Activated T-cell treated with anti-CD3 and anti-CD28 coated beads, Interleukin-2, amount 50 U/mL, for 72 hours (primary cell): ENCODE results near the gene KCNN2. TPM values are rescaled to one million over a fixed set of nuclear protein-coding genes. Genes with fewer than 3 reads are reported as not detected.
A peak's percentile ranks its signal among the peaks of the same experiment; 100 is the strongest.

ENCODE experiments used
- ATAC-seq, 2 donors: fragments of 150-1000 bp; cut with Tn5 transposase; replicated peaks in 1 of 2; 2 replicates each; pipeline ENCODE4 v1.10.0; 2021; ENCODE audit warnings: moderate library complexity in 2 of 2, mild to moderate bottlenecking in 1 of 2
- DNase-seq, 2 donors: peaks; one replicate each; pipeline ENCODE4 v3.0.0; 2021 to 2022; ENCODE audit warnings: mixed read lengths in 1 of 2
- H3K27ac Mint-ChIP-seq: one replicate; pipeline ENCODE4 v1.8.0; 2022; ENCODE audit warnings: mild to moderate bottlenecking, moderate library complexity, mixed read lengths
- H3K27me3 Mint-ChIP-seq: one replicate; pipeline ENCODE4 v1.8.0; 2022; ENCODE audit warnings: low read depth, mixed read lengths
- H3K36me3 Mint-ChIP-seq, 2 donors: one replicate each; pipeline ENCODE4 v1.8.0; 2022; ENCODE audit warnings: mixed read lengths in 2 of 2, mild to moderate bottlenecking in 1 of 2; ENCODE audit not compliant: insufficient read depth in 2 of 2
- H3K4me1 Mint-ChIP-seq: one replicate; pipeline ENCODE4 v1.8.0; 2022; ENCODE audit warnings: low read depth, mixed read lengths
- H3K4me3 Mint-ChIP-seq, 2 donors: one replicate each; pipeline ENCODE4 v1.8.0; 2022; ENCODE audit warnings: mild to moderate bottlenecking in 2 of 2, mixed read lengths in 2 of 2, moderate library complexity in 2 of 2
- H3K9me3 Mint-ChIP-seq, 2 donors: one replicate each; pipeline ENCODE4 v1.8.0; 2022; ENCODE audit warnings: mixed read lengths in 2 of 2
- total RNA-seq, 2 donors: library from RNA; stranded (reverse); gene quantifications; one replicate each; pipeline ENCODE4 v1.2.3, GENCODE V29; 2022

The KCNN2 gene
- total RNA-seq, 2 donors from 2014 or later, result not detected

DNA sequence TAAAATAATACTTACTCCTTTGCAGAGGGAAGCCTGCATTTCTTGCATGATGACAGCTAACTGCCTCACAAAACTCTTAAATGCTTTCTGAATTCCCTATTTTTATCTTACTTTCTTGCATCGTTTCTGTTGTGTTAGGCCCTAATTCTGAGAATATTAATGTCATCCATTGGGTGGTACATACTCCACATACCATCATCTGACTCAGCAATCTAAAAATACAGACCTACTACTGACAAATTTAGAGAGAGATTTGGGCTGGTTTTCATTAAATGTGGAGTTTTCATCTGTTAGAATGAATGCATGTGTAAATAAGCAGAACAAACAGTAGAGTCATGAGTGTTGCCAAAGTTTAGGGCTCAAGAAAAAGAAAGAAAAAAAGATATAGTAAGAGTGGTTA is 26.5 kb upstream of the KCNN2 start:
- H3K4me1 Mint-ChIP-seq, result no peaks in the 10 kb centered on the region
- no peak overlapping the region for H3K27ac Mint-ChIP-seq
- H3K27me3 Mint-ChIP-seq, result no peaks in the 10 kb centered on the region
- DNase-seq, result no peak
- H3K36me3 Mint-ChIP-seq, result no peaks in the 10 kb centered on the region
- no peak overlapping the region for H3K4me3 Mint-ChIP-seq
- H3K9me3 Mint-ChIP-seq, result no peaks in the 10 kb centered on the region
- ATAC-seq, result no peak

DNA sequence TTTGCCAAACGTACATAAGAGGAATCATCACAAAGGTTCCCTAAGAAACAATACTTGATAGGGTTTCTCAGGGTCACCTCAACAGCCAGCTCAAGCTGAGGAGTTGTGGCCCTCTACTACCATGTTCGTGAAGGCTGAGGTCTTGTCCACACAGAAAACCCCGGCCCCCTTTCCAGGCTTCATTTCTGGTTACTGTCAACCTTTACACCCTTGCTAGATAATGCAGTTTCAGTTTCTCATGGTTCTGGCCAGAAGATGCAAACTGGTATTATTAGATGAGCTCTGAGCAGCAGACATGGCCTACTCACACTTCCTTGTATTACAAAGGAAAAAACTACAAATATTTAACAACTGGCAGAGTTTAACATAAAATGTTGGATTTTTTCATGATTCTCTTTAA is 22.8 kb upstream of the KCNN2 start:
- no peak for ATAC-seq
- no peaks in the 10 kb centered on the region for H3K9me3 Mint-ChIP-seq
- DNase-seq, result no peak
- no peak overlapping the region for H3K4me3 Mint-ChIP-seq
- H3K4me1 Mint-ChIP-seq, result no peaks in the 10 kb centered on the region
- H3K27ac Mint-ChIP-seq, result no peak overlapping the region
- H3K36me3 Mint-ChIP-seq, result no peaks in the 10 kb centered on the region
- H3K27me3 Mint-ChIP-seq, result no peaks in the 10 kb centered on the region

DNA sequence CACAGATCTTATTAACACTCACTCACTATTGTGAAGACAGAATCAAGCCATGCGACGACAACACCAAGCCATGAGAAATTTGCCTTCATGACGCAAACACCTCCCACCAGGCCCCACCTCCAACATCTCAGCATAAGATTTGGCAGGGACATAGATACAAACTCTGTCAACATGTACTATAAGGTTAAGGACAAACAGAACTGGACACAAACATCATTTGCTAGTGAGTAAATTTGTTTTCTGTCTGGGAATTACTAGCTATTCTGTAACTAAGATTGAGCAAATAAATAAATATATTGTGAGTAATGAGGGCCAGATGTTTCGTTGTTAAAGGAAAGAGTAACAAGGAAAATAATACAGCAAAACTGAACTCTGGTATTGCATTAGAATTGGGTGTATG is 15.7 kb upstream of the KCNN2 start:
- DNase-seq (no peak), ATAC-seq (no peak)
- no peaks in the 10 kb centered on the region for H3K4me1 Mint-ChIP-seq
- no peak overlapping the region for H3K4me3 Mint-ChIP-seq
- peaks cover 0 to 2% of the 10 kb centered on the region in 2 donors for H3K9me3 Mint-ChIP-seq
- no peaks in the 10 kb centered on the region for H3K36me3 Mint-ChIP-seq
- H3K27ac Mint-ChIP-seq, result no peak overlapping the region
- no peaks in the 10 kb centered on the region for H3K27me3 Mint-ChIP-seq

DNA sequence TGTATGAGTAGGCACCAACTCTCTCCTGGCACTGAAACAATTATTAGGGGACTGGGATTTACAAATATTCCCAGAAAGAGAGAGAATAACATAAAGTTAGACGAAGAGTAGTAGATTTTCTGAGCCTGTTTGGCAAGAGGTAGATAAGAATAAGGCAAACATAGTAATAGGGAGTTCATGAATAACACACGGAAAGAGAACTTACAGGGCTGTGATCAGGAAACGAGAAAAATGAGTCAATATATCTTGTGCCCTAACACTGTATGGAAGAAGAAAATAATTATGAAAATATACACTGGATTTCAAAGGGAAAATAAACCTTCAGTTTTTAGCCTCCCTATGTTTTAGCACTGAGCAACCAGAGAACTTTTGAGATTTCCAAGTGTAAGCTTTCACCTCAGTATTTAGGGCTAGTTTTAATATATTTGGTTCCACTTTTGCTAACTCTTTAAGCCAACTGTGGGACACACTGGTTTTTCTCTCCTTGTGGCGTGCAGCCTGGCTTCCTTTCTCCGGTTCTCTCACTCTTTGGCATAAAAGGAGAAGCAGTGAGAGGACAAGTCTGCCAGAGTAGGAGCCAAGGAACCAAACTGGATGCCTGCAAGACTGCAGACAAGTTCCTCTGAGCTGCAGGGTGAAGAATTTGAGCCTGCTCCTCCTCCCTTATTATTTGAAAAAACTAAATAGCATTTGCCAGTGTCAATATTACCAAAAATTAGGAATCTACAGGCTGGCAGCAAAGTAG is 6.6 kb upstream of the KCNN2 start:
- ATAC-seq (no peak), DNase-seq (no peak)
- Mint-ChIP-seq H3K9me3 (peaks cover 2% of the 10 kb centered on the region in 2 donors), H3K36me3 (no peaks in the 10 kb centered on the region), H3K27me3 (peaks cover 28% of the 10 kb centered on the region), H3K4me1 (no peaks in the 10 kb centered on the region), H3K4me3 (no peak overlapping the region), H3K27ac (no peak overlapping the region)

DNA sequence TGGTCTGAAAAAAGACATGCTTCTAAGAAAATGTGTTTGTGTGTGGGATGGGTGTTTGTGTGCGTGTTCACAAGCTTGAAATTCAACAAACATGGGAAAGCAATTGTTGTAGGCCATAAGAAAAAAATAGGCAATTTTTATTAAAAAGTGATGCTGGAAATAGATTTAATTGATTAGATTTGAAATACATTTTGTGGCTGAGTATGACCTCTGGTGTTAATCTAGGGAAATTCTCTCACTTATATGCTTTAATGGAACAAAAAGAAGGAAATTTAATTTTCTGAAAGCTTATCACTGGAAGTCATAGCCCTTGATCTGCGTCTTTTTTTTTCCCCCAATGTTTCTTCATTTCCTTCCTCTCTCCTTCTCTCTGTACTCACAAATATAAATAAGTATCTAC is 3.5 kb upstream of the KCNN2 start:
- peaks cover 5% of the 10 kb centered on the region for H3K4me1 Mint-ChIP-seq
- H3K36me3 Mint-ChIP-seq, result peaks cover 0 to 5% of the 10 kb centered on the region in 2 donors
- no peak for DNase-seq
- peaks cover 2% of the 10 kb centered on the region in 2 donors for H3K9me3 Mint-ChIP-seq
- H3K4me3 Mint-ChIP-seq, result no peak overlapping the region
- H3K27me3 Mint-ChIP-seq, result peaks cover 49% of the 10 kb centered on the region
- no peak for ATAC-seq
- H3K27ac Mint-ChIP-seq, result no peak overlapping the region

DNA sequence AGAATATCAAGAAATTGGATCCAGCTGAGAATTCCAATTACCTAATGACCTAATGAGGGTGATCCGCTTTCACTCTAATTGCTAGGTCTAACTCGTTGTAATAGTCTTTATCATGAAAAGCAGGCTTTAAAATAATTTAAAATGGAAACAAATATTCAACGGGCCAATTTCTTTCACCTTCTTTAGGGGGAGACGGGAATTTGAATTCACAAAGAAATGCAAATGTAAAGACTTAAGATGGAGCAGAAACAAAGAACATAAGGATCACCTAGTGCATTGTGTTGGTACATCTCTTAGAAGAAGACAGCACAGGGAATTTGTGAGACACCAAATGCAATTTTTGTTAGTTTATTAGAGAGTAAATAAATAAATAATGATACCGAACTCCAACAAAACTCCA is 1.5 kb upstream of the KCNN2 start:
- ATAC-seq (no peak), DNase-seq (no peak)
- Mint-ChIP-seq H3K27ac (no peak overlapping the region), H3K9me3 (no peaks in the 10 kb centered on the region), H3K4me1 (peaks cover 10% of the 10 kb centered on the region), H3K36me3 (peaks cover 0 to 9% of the 10 kb centered on the region in 2 donors), H3K4me3 (peak overlapping the region in 1 of 2 donors; percentile 12), H3K27me3 (peaks cover 61% of the 10 kb centered on the region)

- Mint-ChIP-seq H3K4me1 (peaks cover 10% of the 10 kb centered on the region), H3K4me3 (peak overlapping the region; percentile 67 to 83), H3K36me3 (peaks cover 0 to 9% of the 10 kb centered on the region in 2 donors), H3K9me3 (no peaks in the 10 kb centered on the region), H3K27me3 (peaks cover 61% of the 10 kb centered on the region), H3K27ac (no peak overlapping the region)
- peak; percentile 27 to 28 for DNase-seq
- ATAC-seq, result peak; percentile 51 to 54
Measured at GRCh38 chr5:114360816-114361723, 800 bp upstream of the KCNN2 start.

DNA sequence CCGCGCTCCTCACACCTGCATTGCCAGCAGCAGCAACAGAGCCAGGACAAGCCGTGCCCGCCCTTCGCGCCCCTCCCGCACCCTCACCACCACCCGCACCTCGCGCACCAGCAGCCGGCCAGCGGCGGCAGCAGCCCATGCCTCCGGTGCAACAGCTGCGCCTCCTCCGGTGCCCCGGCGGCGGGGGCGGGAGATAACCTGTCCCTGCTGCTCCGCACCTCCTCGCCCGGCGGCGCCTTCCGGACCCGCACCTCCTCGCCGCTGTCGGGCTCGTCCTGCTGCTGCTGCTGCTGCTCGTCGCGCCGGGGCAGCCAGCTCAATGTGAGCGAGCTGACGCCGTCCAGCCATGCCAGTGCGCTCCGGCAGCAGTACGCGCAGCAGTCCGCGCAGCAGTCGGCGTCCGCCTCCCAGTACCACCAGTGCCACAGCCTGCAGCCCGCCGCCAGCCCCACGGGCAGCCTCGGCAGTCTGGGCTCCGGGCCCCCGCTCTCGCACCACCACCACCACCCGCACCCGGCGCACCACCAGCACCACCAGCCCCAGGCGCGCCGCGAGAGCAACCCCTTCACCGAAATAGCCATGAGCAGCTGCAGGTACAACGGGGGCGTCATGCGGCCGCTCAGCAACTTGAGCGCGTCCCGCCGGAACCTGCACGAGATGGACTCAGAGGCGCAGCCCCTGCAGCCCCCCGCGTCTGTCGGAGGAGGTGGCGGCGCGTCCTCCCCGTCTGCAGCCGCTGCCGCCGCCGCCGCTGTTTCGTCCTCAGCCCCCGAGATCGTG is 517 bp downstream of the KCNN2 start:
- H3K9me3 Mint-ChIP-seq, result no peaks in the 10 kb centered on the region
- H3K36me3 Mint-ChIP-seq, result peaks cover 0 to 9% of the 10 kb centered on the region in 2 donors
- H3K27ac Mint-ChIP-seq, result no peak overlapping the region
- peaks cover 52% of the 10 kb centered on the region for H3K27me3 Mint-ChIP-seq
- ATAC-seq (peak; percentile 27 to 39), DNase-seq (peak in 1 of 2 donors; percentile 19)
- peaks cover 10% of the 10 kb centered on the region for H3K4me1 Mint-ChIP-seq
- H3K4me3 Mint-ChIP-seq, result peak overlapping the region; percentile 77 to 83

- peaks cover 52% of the 10 kb centered on the region for H3K27me3 Mint-ChIP-seq
- H3K36me3 Mint-ChIP-seq, result peaks cover 0 to 9% of the 10 kb centered on the region in 2 donors
- DNase-seq (no peak), ATAC-seq (no peak)
- no peaks in the 10 kb centered on the region for H3K9me3 Mint-ChIP-seq
- no peak overlapping the region for H3K27ac Mint-ChIP-seq
- H3K4me1 Mint-ChIP-seq, result peaks cover 10% of the 10 kb centered on the region
- H3K4me3 Mint-ChIP-seq, result peak overlapping the region; percentile 15 to 83
Measured at GRCh38 chr5:114362977-114363761, 1.3 kb downstream of the KCNN2 start.

DNA sequence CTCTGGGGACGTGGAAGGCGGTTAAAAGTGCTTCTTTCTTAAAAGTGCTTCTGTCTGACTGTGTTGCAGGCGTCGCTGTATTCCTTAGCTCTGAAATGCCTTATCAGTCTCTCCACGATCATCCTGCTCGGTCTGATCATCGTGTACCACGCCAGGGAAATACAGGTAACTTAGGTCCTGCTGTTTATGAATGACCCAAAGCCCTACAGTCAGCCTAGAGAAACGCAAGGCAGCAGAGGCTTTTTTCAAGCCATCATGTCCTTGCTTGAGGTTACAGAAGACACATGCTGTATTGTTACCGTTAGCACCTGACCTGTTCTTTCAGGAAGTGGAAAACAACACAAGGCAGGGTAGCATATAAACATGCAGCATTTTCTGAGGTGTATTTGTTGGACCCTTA is 2.0 kb downstream of the KCNN2 start:
- Mint-ChIP-seq H3K9me3 (no peaks in the 10 kb centered on the region), H3K27me3 (peaks cover 46% of the 10 kb centered on the region)

GRCh38 chr5:114367029-114367428 is 5.2 kb downstream of the KCNN2 start:
- H3K4me1 Mint-ChIP-seq, result peaks cover 5% of the 10 kb centered on the region
- DNase-seq (no peak), ATAC-seq (no peak)
- peaks cover 0 to 5% of the 10 kb centered on the region in 2 donors for H3K36me3 Mint-ChIP-seq
- H3K9me3 Mint-ChIP-seq, result peaks cover 0 to 2% of the 10 kb centered on the region in 2 donors
- no peak overlapping the region for H3K27ac Mint-ChIP-seq
- peaks cover 21% of the 10 kb centered on the region for H3K27me3 Mint-ChIP-seq
- H3K4me3 Mint-ChIP-seq, result no peak overlapping the region

More for the DNA sequence above, 2.0 kb downstream of the KCNN2 start:
- Mint-ChIP-seq H3K4me1 (peaks cover 10% of the 10 kb centered on the region), H3K27ac (no peak overlapping the region), H3K4me3 (peak overlapping the region; percentile 15 to 37), H3K36me3 (peaks cover 0 to 9% of the 10 kb centered on the region in 2 donors)
- DNase-seq (no peak), ATAC-seq (no peak)

- H3K36me3 Mint-ChIP-seq, result no peaks in the 10 kb centered on the region
- no peaks in the 10 kb centered on the region for H3K4me1 Mint-ChIP-seq
- H3K4me3 Mint-ChIP-seq, result no peak overlapping the region
Measured at GRCh38 chr5:114369680-114370417, 8.0 kb downstream of the KCNN2 start.

More at GRCh38 chr5:114369680-114370417, 8.0 kb downstream of the KCNN2 start:
- ATAC-seq (no peak), DNase-seq (no peak)
- Mint-ChIP-seq H3K9me3 (peaks cover 0 to 2% of the 10 kb centered on the region in 2 donors), H3K27me3 (no peaks in the 10 kb centered on the region), H3K27ac (no peak overlapping the region)
